Astrocyte (in vitro differentiated cells and primary cell): ENCODE measurements around the gene ETV3. TPM values are rescaled to one million over a fixed set of nuclear protein-coding genes. Genes with fewer than 3 reads are reported as not detected.

Source experiments
- DNase-seq: peaks from one replicate; pipeline ENCODE4 v3.0.0-alpha.2; 2010; ENCODE audit warnings: low read depth
- FAIRE-seq: peaks from 2 replicates; lab custom pipeline; 2011; peaks lifted over from hg19 to GRCh38; lab: Jason Lieb, UNC
- H2AFZ ChIP-seq: 2 replicates; pipeline ENCODE4 v1.6.0; 2012; ENCODE audit warnings: low read depth, low read length, inconsistent platforms
- H3K27ac ChIP-seq: 2 replicates; pipeline ENCODE4 v1.5.1; 2011; ENCODE audit warnings: low read depth, low read length, inconsistent platforms
- H3K27me3 ChIP-seq: 2 replicates; pipeline ENCODE4 v1.6.0; 2011; ENCODE audit warnings: low read length, inconsistent platforms; ENCODE audit not compliant: insufficient read depth
- H3K36me3 ChIP-seq: 2 replicates; pipeline ENCODE4 v1.5.1; 2011; ENCODE audit warnings: low read length, inconsistent platforms; ENCODE audit not compliant: insufficient read depth
- H3K4me1 ChIP-seq: 2 replicates; pipeline ENCODE4 v1.5.1; 2011; ENCODE audit warnings: low read length, inconsistent platforms; ENCODE audit not compliant: insufficient read depth
- H3K4me2 ChIP-seq: 2 replicates; pipeline ENCODE4 v1.6.0; 2012; ENCODE audit warnings: low read length, inconsistent platforms
- H3K4me3 ChIP-seq: 2 replicates; pipeline ENCODE4 v1.5.1; 2011; ENCODE audit warnings: low read depth, mild to moderate bottlenecking, low read length, inconsistent platforms; ENCODE audit not compliant: insufficient read depth
- H3K79me2 ChIP-seq: 2 replicates; pipeline ENCODE4 v1.6.0; 2012; ENCODE audit warnings: mild to moderate bottlenecking, low read length, inconsistent platforms; ENCODE audit not compliant: insufficient read depth
- H3K9ac ChIP-seq: 2 replicates; pipeline ENCODE4 v1.6.0; 2012; ENCODE audit warnings: mild to moderate bottlenecking, low read length, inconsistent platforms
- H3K9me3 ChIP-seq: 2 replicates; pipeline ENCODE4 v1.5.1; 2012; ENCODE audit warnings: low read depth, mild to moderate bottlenecking, low read length, inconsistent platforms; ENCODE audit not compliant: insufficient read depth
- H4K20me1 ChIP-seq: 2 replicates; pipeline ENCODE4 v1.6.0; 2012; ENCODE audit warnings: low read length, inconsistent platforms; ENCODE audit not compliant: insufficient read depth
- H3K27ac Mint-ChIP-seq: one replicate; pipeline ENCODE4 v1.8.0; 2021; ENCODE audit warnings: mild to moderate bottlenecking, mixed read lengths; ENCODE audit not compliant: unreplicated experiment
- H3K27me3 Mint-ChIP-seq: one replicate; pipeline ENCODE4 v1.8.0; 2021; ENCODE audit warnings: low read depth, mixed read lengths; ENCODE audit not compliant: unreplicated experiment
- H3K36me3 Mint-ChIP-seq: one replicate; pipeline ENCODE4 v1.8.0; 2021; ENCODE audit warnings: low read depth, mixed read lengths; ENCODE audit not compliant: unreplicated experiment
- H3K4me1 Mint-ChIP-seq: one replicate; pipeline ENCODE4 v1.8.0; 2021; ENCODE audit warnings: low read depth, mixed read lengths; ENCODE audit not compliant: unreplicated experiment
- H3K4me3 Mint-ChIP-seq: one replicate; pipeline ENCODE4 v1.8.0; 2021; ENCODE audit warnings: mild to moderate bottlenecking, moderate library complexity, mixed read lengths; ENCODE audit not compliant: unreplicated experiment
- H3K9me3 Mint-ChIP-seq: one replicate; pipeline ENCODE4 v1.8.0; 2021; ENCODE audit warnings: mild to moderate bottlenecking, mixed read lengths; ENCODE audit not compliant: unreplicated experiment
- EZH2 ChIP-seq: IDR thresholded peaks from 2 replicates; pipeline ENCODE4 v1.6.1; 2012; ENCODE audit warnings: mild to moderate bottlenecking, low read length, inconsistent platforms; ENCODE audit not compliant: insufficient read depth
- total RNA-seq: library from RNA; stranded (reverse); gene quantifications from 2 replicates; pipeline ENCODE4 v1.2.1, GENCODE V29; 2021
- TF ChIP-seq, protein P1 (sequence below): IDR thresholded peaks from 2 replicates; pipeline ENCODE4 v1.5.1; 2011; ENCODE audit warnings: low read depth, mild to moderate bottlenecking, inconsistent platforms, low read length, moderate library complexity; ENCODE audit not compliant: insufficient read depth

ETV3 gene
- total RNA-seq, 1 donor from 2014 or later = 37.5 TPM

DNA sequence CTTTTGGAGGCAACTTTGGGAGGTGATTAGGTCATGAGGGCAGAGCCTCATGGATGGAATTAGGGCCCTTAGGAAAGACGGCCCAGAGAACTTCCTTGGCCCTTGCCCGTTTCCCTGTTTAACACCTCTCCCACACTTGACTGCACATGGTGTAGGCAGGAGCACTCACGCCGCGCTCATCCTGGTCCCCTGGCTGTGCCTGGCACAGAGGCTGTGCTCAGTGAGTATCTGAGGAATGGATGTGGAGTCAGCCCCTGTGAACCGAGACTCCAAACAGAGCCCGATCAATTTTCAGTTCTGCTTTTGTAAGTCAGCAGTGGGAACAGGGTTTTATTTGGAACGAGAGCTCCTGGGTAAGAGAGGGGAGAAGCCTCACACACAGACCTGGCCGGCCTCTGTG, 29.8 kb upstream of the ETV3 start:
- H2AFZ ChIP-seq = no peak overlapping the region
- no peak overlapping the region for H3K9ac ChIP-seq
- no peaks in the 10 kb centered on the region for H3K79me2 ChIP-seq
- Mint-ChIP-seq H3K36me3 (no peaks in the 10 kb centered on the region), H3K27ac (no peak overlapping the region), H3K4me1 (peaks cover 2% of the 10 kb centered on the region), H3K27me3 (peaks cover 13% of the 10 kb centered on the region), H3K9me3 (no peaks in the 10 kb centered on the region), H3K4me3 (no peak overlapping the region)
- TF ChIP-seq, protein P1, sequence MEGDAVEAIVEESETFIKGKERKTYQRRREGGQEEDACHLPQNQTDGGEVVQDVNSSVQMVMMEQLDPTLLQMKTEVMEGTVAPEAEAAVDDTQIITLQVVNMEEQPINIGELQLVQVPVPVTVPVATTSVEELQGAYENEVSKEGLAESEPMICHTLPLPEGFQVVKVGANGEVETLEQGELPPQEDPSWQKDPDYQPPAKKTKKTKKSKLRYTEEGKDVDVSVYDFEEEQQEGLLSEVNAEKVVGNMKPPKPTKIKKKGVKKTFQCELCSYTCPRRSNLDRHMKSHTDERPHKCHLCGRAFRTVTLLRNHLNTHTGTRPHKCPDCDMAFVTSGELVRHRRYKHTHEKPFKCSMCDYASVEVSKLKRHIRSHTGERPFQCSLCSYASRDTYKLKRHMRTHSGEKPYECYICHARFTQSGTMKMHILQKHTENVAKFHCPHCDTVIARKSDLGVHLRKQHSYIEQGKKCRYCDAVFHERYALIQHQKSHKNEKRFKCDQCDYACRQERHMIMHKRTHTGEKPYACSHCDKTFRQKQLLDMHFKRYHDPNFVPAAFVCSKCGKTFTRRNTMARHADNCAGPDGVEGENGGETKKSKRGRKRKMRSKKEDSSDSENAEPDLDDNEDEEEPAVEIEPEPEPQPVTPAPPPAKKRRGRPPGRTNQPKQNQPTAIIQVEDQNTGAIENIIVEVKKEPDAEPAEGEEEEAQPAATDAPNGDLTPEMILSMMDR = no peak
- TF ChIP-seq EZH2 = no peak
- H3K4me3 ChIP-seq = no peak overlapping the region
- no peaks in the 10 kb centered on the region for H3K9me3 ChIP-seq
- H3K27me3 ChIP-seq = peaks cover 20% of the 10 kb centered on the region
- H3K4me2 ChIP-seq = no peak overlapping the region
- H4K20me1 ChIP-seq = no peaks in the 10 kb centered on the region
- no peaks in the 10 kb centered on the region for H3K36me3 ChIP-seq
- FAIRE-seq (no peak), DNase-seq (no peak)
- H3K4me1 ChIP-seq = no peaks in the 10 kb centered on the region
- no peak overlapping the region for H3K27ac ChIP-seq

DNA sequence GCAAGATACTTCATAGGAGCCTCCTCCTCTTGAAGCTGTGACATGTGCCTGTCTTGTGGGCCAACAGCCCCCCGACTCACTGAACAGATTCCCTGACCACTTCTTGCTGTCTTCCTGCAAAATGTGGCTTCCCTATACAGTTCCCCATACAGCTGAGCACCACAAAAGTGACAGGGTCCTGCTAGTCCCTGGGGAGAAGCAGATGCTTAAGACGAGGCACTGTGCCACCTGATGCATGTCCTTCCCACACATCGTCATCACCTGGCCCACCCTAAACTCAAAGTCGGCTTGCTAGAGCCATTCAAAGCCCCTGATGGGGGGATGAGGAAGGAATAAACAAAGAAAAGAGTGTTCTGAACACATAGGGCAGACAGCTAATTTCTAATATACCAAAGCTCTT, 29.2 kb upstream of the ETV3 start:
- Histone ChIP-seq H3K4me1 (no peaks in the 10 kb centered on the region), H3K9ac (no peak overlapping the region), H3K27me3 (peaks cover 20% of the 10 kb centered on the region), H3K4me3 (no peak overlapping the region), H2AFZ (no peak overlapping the region), H4K20me1 (no peaks in the 10 kb centered on the region), H3K4me2 (no peak overlapping the region), H3K79me2 (no peaks in the 10 kb centered on the region), H3K9me3 (no peaks in the 10 kb centered on the region), H3K36me3 (no peaks in the 10 kb centered on the region), H3K27ac (no peak overlapping the region)
- peaks cover 2% of the 10 kb centered on the region for H3K4me1 Mint-ChIP-seq
- H3K27ac Mint-ChIP-seq = no peak overlapping the region
- TF ChIP-seq, protein P1 = no peak
- no peak for TF ChIP-seq EZH2
- peaks cover 8% of the 10 kb centered on the region for H3K27me3 Mint-ChIP-seq
- no peaks in the 10 kb centered on the region for H3K36me3 Mint-ChIP-seq
- FAIRE-seq = no peak
- DNase-seq = no peak
- H3K9me3 Mint-ChIP-seq = no peaks in the 10 kb centered on the region
- H3K4me3 Mint-ChIP-seq = no peak overlapping the region

GRCh38 chr1:157166590-157166989, 28.4 kb upstream of the ETV3 start:
- H3K27ac Mint-ChIP-seq = no peak overlapping the region
- H3K4me3 ChIP-seq = no peak overlapping the region
- H3K9ac ChIP-seq = no peak overlapping the region
- H3K4me1 ChIP-seq = no peaks in the 10 kb centered on the region
- peaks cover 8% of the 10 kb centered on the region for H3K27me3 Mint-ChIP-seq
- no peak overlapping the region for H3K4me3 Mint-ChIP-seq
- H2AFZ ChIP-seq = no peak overlapping the region
- FAIRE-seq = no peak
- TF ChIP-seq, protein P1 = no peak
- TF ChIP-seq EZH2 = no peak
- peaks cover 2% of the 10 kb centered on the region for H3K4me1 Mint-ChIP-seq
- no peak overlapping the region for H3K4me2 ChIP-seq
- DNase-seq = no peak
- no peaks in the 10 kb centered on the region for H3K36me3 Mint-ChIP-seq
- no peaks in the 10 kb centered on the region for H3K9me3 Mint-ChIP-seq
- H4K20me1 ChIP-seq = no peaks in the 10 kb centered on the region
- H3K27me3 ChIP-seq = peaks cover 20% of the 10 kb centered on the region
- H3K36me3 ChIP-seq = no peaks in the 10 kb centered on the region
- H3K79me2 ChIP-seq = no peaks in the 10 kb centered on the region
- no peaks in the 10 kb centered on the region for H3K9me3 ChIP-seq
- no peak overlapping the region for H3K27ac ChIP-seq
